Stomach (tissue), 4 donors: ENCODE measurements around the gene RSAD1.

ENCODE experiments used
- CTCF ChIP-seq, 7 experiments: fragments of 450-650 bp in 4 of 7; fragments of 200-600 bp in 3 of 7; sonication (generic) in 3 of 7; IDR thresholded peaks; one replicate each; pipeline ENCODE4 v1.5.1; 2016 to 2019; ENCODE audit warnings: antibody characterized with exemption in 7 of 7, control low read depth in 2 of 7, mild to moderate bottlenecking in 1 of 7
- EP300 ChIP-seq: sonication (generic); formaldehyde crosslinking; IDR thresholded peaks from one replicate; pipeline ENCODE4 v1.6.1; 2017; ENCODE audit warnings: antibody characterized with exemption
- POLR2A ChIP-seq, 4 donors: fragments of 450-650 bp; IDR thresholded peaks; one replicate each; pipeline ENCODE4 v1.6.1; 2016; ENCODE audit warnings: antibody characterized with exemption in 4 of 4, control low read depth in 2 of 4, mild to moderate bottlenecking in 1 of 4, moderate library complexity in 1 of 4
- POLR2AphosphoS5 ChIP-seq, 3 donors: sonication (generic); formaldehyde crosslinking; IDR thresholded peaks; one replicate each; pipeline ENCODE4 v1.6.1; 2016; ENCODE audit warnings: antibody characterized with exemption in 3 of 3

GRCh38 chr17:50527155-50527762 is 48.6 kb downstream of the RSAD1 start:
- TF ChIP-seq POLR2A (IDR thresholded peaks at IDR 0.05) (no peak), EP300 (no peak), CTCF (IDR thresholded peaks at IDR 0.05) (no peak), POLR2AphosphoS5 (IDR thresholded peaks at IDR 0.05) (no peak)
